Measurements from ENCODE around the gene ATG16L2.
"Not testable (repeated sequence)": the region's sequence is repeated elsewhere in the genome, so short reads cannot be mapped to it uniquely, and the experiment has no call there.

Gene ATG16L2

DNA sequence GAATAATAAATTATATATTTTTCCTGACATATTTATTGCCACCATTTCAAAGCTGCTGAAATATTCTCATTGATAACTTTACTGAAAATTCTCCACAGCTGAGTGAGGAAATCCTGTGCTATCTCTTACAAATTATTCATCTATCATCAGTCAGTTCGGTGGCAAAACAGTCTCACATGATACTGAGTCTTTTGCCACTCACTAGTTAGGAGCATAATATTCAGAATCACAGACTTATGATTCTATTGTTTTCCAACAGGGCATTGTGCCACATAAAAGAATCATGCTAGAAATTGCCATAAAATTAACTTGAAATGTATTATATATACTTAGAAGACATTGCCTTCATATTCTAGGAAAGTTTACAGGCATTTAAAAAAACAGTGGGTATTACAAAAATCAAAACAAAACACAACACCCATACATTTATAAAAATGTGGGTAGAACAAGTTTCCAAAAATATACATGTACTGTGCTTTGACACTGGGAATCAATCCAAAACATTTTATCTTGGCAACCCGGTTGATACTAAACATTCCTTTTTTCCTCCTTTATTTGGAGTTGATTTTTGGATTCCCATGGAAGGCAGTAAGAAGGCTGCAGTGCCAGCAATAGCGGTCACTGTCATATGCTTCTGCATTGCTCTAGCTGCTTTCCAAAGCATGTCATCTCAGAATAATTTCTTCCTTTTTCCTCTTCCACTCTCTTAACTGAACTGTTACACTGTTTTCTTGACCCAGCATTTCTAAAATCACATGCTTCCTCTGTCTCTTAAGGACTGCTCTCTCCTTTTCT is 42.5 kb downstream of the ATG16L2 start:
- Histone ChIP-seq H3K4me1 (ENCODE audit: low read depth, poor library complexity, severe bottlenecking) (no peaks in the 10 kb centered on the region), H3K27me3 (ENCODE audit: insufficient read depth, low read depth) (no peaks in the 10 kb centered on the region), H3K9ac (no peak overlapping the region), H3K4me2 (no peak overlapping the region), H3K79me2 (ENCODE audit: insufficient read depth, low read depth) (no peaks in the 10 kb centered on the region), H3K36me3 (ENCODE audit: insufficient read depth) (no peaks in the 10 kb centered on the region), H3K4me3 (IDR thresholded peaks at IDR 0.05; ENCODE audit: insufficient read depth, low read depth, low read length) (no peak overlapping the region), H4K20me1 (ENCODE audit: insufficient read depth) (no peaks in the 10 kb centered on the region), H3K27ac (no peak overlapping the region), H2AFZ (ENCODE audit: low read depth) (no peak overlapping the region)
- TF ChIP-seq, protein P1, sequence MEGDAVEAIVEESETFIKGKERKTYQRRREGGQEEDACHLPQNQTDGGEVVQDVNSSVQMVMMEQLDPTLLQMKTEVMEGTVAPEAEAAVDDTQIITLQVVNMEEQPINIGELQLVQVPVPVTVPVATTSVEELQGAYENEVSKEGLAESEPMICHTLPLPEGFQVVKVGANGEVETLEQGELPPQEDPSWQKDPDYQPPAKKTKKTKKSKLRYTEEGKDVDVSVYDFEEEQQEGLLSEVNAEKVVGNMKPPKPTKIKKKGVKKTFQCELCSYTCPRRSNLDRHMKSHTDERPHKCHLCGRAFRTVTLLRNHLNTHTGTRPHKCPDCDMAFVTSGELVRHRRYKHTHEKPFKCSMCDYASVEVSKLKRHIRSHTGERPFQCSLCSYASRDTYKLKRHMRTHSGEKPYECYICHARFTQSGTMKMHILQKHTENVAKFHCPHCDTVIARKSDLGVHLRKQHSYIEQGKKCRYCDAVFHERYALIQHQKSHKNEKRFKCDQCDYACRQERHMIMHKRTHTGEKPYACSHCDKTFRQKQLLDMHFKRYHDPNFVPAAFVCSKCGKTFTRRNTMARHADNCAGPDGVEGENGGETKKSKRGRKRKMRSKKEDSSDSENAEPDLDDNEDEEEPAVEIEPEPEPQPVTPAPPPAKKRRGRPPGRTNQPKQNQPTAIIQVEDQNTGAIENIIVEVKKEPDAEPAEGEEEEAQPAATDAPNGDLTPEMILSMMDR (conservative IDR thresholded peaks at IDR 0.05; ENCODE audit: low read depth, low read length): no peak

DNA sequence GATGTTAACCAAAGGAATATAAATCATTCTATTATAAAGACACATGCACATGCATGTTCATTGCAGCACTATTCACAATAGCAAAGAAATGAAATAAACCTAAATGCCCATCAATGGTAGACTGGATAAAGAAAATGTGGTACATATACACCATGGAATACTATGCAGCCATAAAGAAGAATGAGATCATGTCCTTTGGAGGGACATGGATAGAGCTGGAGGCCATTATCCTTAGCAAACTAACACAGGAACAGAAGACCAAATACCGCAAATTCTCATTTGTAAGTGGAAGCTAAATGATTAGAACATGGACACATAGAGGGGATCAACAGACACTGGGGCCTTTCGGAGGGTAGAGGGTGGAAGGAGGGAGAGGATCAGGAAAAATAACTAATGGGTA is 44.1 kb downstream of the ATG16L2 start:
- H3K27me3 ChIP-seq (ENCODE audit: insufficient read depth, low read depth); H3K4me1 ChIP-seq (ENCODE audit: low read depth, poor library complexity, severe bottlenecking); H4K20me1 ChIP-seq (ENCODE audit: insufficient read depth); H3K36me3 ChIP-seq (ENCODE audit: insufficient read depth); H3K27ac ChIP-seq; H3K79me2 ChIP-seq (ENCODE audit: insufficient read depth, low read depth); H2AFZ ChIP-seq (ENCODE audit: low read depth); H3K9ac ChIP-seq; H3K4me3 ChIP-seq (IDR thresholded peaks at IDR 0.05; ENCODE audit: insufficient read depth, low read depth, low read length); H3K4me2 ChIP-seq: not testable (repeated sequence)

DNA sequence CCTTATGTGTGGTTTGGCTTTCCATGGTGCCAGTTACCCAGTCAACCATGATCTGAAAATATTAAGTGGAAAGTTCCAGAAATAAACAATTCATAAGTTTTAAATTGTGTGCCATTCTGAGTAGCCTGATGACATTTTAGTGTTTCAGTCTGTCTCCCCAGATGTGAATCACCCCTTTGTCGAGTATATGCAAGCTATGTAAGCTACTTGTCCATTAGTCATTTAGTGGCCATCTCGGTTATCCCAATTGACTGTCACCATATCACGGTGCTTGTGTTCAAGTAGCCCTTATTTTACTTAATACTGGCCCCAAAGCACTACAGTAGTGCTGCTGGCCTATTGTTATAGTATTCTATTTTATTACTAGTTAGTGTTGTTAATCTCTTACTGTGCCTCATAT is 44.9 kb downstream of the ATG16L2 start:
- Histone ChIP-seq H4K20me1 (ENCODE audit: insufficient read depth) (no peaks in the 10 kb centered on the region), H3K9ac (no peak overlapping the region), H3K4me2 (no peak overlapping the region), H2AFZ (ENCODE audit: low read depth) (no peak overlapping the region), H3K79me2 (ENCODE audit: insufficient read depth, low read depth) (no peaks in the 10 kb centered on the region), H3K4me3 (IDR thresholded peaks at IDR 0.05; ENCODE audit: insufficient read depth, low read depth, low read length) (no peak overlapping the region), H3K36me3 (ENCODE audit: insufficient read depth) (no peaks in the 10 kb centered on the region), H3K4me1 (ENCODE audit: low read depth, poor library complexity, severe bottlenecking) (no peaks in the 10 kb centered on the region), H3K27ac (no peak overlapping the region), H3K27me3 (ENCODE audit: insufficient read depth, low read depth) (no peaks in the 10 kb centered on the region)
- TF ChIP-seq, protein P1 (conservative IDR thresholded peaks at IDR 0.05; ENCODE audit: low read depth, low read length): no peak

DNA sequence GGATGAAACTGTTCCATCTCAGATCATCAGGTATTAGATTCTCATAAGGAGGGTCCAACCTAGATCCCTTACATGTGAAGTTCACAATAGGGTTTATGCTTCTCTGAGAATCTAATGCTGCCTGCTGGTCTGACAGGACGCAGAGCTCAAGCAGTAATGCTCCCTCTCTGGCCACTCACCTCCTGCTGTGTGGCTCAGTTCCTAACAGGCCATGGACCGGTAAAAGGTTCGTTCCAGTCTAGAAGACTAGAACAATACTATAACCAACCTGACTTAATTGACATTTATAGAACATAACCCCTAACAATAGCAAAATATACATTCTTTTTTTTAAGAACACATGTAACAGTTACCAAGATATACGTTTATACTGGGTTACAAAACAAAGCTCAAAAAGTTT is 45.8 kb downstream of the ATG16L2 start:
- Histone ChIP-seq H3K4me2 (no peak overlapping the region), H3K4me3 (IDR thresholded peaks at IDR 0.05; ENCODE audit: insufficient read depth, low read depth, low read length) (no peak overlapping the region), H3K36me3 (ENCODE audit: insufficient read depth) (no peaks in the 10 kb centered on the region), H3K4me1 (ENCODE audit: low read depth, poor library complexity, severe bottlenecking) (no peaks in the 10 kb centered on the region), H2AFZ (ENCODE audit: low read depth) (no peak overlapping the region), H3K27me3 (ENCODE audit: insufficient read depth, low read depth) (no peaks in the 10 kb centered on the region), H3K9ac (no peak overlapping the region), H3K27ac (no peak overlapping the region), H4K20me1 (ENCODE audit: insufficient read depth) (no peaks in the 10 kb centered on the region), H3K79me2 (ENCODE audit: insufficient read depth, low read depth) (no peaks in the 10 kb centered on the region)
- TF ChIP-seq, protein P1 (conservative IDR thresholded peaks at IDR 0.05; ENCODE audit: low read depth, low read length): no peak

DNA sequence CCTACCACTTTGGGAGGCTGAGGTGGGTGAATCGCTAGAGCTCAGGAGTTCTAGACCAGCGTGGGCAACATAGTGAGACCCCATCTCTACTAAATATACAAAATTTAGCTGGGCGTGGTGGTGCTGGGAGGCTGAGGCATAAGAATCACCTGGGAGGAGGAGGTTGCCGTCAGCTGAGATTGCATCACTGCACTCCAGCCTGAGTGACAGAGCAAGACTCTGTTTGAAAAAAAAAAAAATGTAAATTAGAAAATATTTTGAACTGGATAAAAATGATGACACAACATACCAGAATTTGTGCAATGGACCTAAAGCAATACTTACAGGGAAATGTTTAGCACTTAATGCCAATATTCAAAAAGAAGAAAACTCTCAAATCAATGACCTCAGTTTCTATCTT is 46.4 kb downstream of the ATG16L2 start:
- H3K4me3 ChIP-seq (IDR thresholded peaks at IDR 0.05; ENCODE audit: insufficient read depth, low read depth, low read length): no peak overlapping the region
- no peaks in the 10 kb centered on the region for H3K27me3 ChIP-seq (ENCODE audit: insufficient read depth, low read depth)
- no peaks in the 10 kb centered on the region for H4K20me1 ChIP-seq (ENCODE audit: insufficient read depth)
- H3K9ac ChIP-seq: no peak overlapping the region
- no peaks in the 10 kb centered on the region for H3K4me1 ChIP-seq (ENCODE audit: low read depth, poor library complexity, severe bottlenecking)
- H2AFZ ChIP-seq (ENCODE audit: low read depth): no peak overlapping the region
- H3K27ac ChIP-seq: no peak overlapping the region
- no peaks in the 10 kb centered on the region for H3K79me2 ChIP-seq (ENCODE audit: insufficient read depth, low read depth)
- H3K36me3 ChIP-seq (ENCODE audit: insufficient read depth): no peaks in the 10 kb centered on the region
- TF ChIP-seq, protein P1 (conservative IDR thresholded peaks at IDR 0.05; ENCODE audit: low read depth, low read length): no peak
- no peak overlapping the region for H3K4me2 ChIP-seq

Measured in KMS-11 (cell line).